Omental fat pad (tissue), 4 donors: Measurements from ENCODE around the gene PLXDC2. TPM values are rescaled to one million over a fixed set of nuclear protein-coding genes. Genes with fewer than 3 reads are reported as not detected.
"Not testable (repeated sequence)": the region's sequence is repeated elsewhere in the genome, so short reads cannot be mapped to it uniquely, and the experiment has no call there.

Experiments used
- ATAC-seq: fragments of 150-250 bp; one replicate; pipeline ENCODE4 v1.9.1; 2016; ENCODE audit warnings: mild to moderate bottlenecking, moderate library complexity; ENCODE audit not compliant: low FRiP score
- DNase-seq: peaks from one replicate; pipeline ENCODE4 v3.0.0-alpha.2; 2019; ENCODE audit warnings: low spot score
- CTCF ChIP-seq, 3 donors: fragments of 450-650 bp; IDR thresholded peaks; one replicate each; pipeline ENCODE4 v1.5.1; 2016 to 2017; ENCODE audit warnings: antibody characterized with exemption in 3 of 3, mild to moderate bottlenecking in 3 of 3, moderate library complexity in 2 of 3
- total RNA-seq, 4 donors: library from RNA; depleted of rRNA; stranded (reverse); fragments of >200 nt; gene quantifications; one replicate each; pipeline ENCODE4 v1.1.0, GENCODE V29; 2016

PLXDC2 gene
- total RNA-seq, 4 donors from 2014 or later = 54.0 to 79.9 (median 65.9) TPM

- no peak for DNase-seq
- no peak for ATAC-seq
- TF ChIP-seq CTCF (IDR thresholded peaks at IDR 0.05) = no peak
These were observed 169.5 kb downstream of the PLXDC2 start for GRCh38 chr10:19985745-19986144.

- no peak for DNase-seq
These were observed 170.4 kb downstream of the PLXDC2 start for GRCh38 chr10:19986591-19986990.

GRCh38 chr10:19987931-19988330, 171.7 kb downstream of the PLXDC2 start:
- no peak for ATAC-seq
- no peak for TF ChIP-seq CTCF (IDR thresholded peaks at IDR 0.05)
- DNase-seq = no peak

More at GRCh38 chr10:19986591-19986990, 170.4 kb downstream of the PLXDC2 start:
- TF ChIP-seq CTCF (IDR thresholded peaks at IDR 0.05) = no peak
- no peak for ATAC-seq

- TF ChIP-seq CTCF (IDR thresholded peaks at IDR 0.05) = no peak
- DNase-seq (no peak), ATAC-seq (no peak)
These were observed 177.6 kb downstream of the PLXDC2 start for GRCh38 chr10:19993714-19994315.

GRCh38 chr10:19998482-19998881, 182.2 kb downstream of the PLXDC2 start:
- DNase-seq = no peak
- ATAC-seq = no peak
- no peak for TF ChIP-seq CTCF (IDR thresholded peaks at IDR 0.05)

GRCh38 chr10:19999431-19999830, 183.2 kb downstream of the PLXDC2 start:
- no peak for TF ChIP-seq CTCF (IDR thresholded peaks at IDR 0.05)
- ATAC-seq (no peak), DNase-seq (no peak)

- not testable (repeated sequence) for DNase-seq, ATAC-seq
These were observed 185.8 kb downstream of the PLXDC2 start for GRCh38 chr10:20002026-20002425.
